Osteoblast (primary cell): ENCODE measurements around the gene CBX8. TPM values are rescaled to one million over a fixed set of nuclear protein-coding genes. Genes with fewer than 3 reads are reported as not detected.

ENCODE experiments used
- DNase-seq: peaks from one replicate; pipeline ENCODE4 v3.0.0; 2011; ENCODE audit warnings: low spot score, mixed read lengths; ENCODE audit not compliant: insufficient read length; ENCODE audit errors: missing footprints
- H2AFZ ChIP-seq: 2 replicates; pipeline ENCODE4 v1.6.0; 2011; ENCODE audit warnings: mild to moderate bottlenecking, low read length
- H3K27ac ChIP-seq: 2 replicates; pipeline ENCODE4 v1.5.1; 2011; ENCODE audit warnings: mild to moderate bottlenecking, low read depth, low read length, moderate library complexity
- H3K27me3 ChIP-seq: 2 replicates; pipeline ENCODE4 v1.6.0; 2012; ENCODE audit warnings: mild to moderate bottlenecking, control low read depth, inconsistent platforms, low read length, moderate library complexity; ENCODE audit not compliant: insufficient read depth
- H3K36me3 ChIP-seq: 2 replicates; pipeline ENCODE4 v1.5.1; 2011; ENCODE audit warnings: mild to moderate bottlenecking, low read length, control low read depth, moderate library complexity; ENCODE audit not compliant: insufficient read depth
- H3K4me1 ChIP-seq: 2 replicates; pipeline ENCODE4 v1.5.1; 2011; ENCODE audit warnings: mild to moderate bottlenecking, low read length, control low read depth, moderate library complexity; ENCODE audit not compliant: insufficient read depth
- H3K4me2 ChIP-seq: 2 replicates; pipeline ENCODE4 v1.6.0; 2011; ENCODE audit warnings: mild to moderate bottlenecking, low read length; ENCODE audit not compliant: insufficient read depth
- H3K4me3 ChIP-seq: fragments of 200-600 bp; sonication (generic); 3 replicates; pipeline ENCODE4 v1.5.1; 2012; ENCODE audit warnings: mild to moderate bottlenecking, low read length, inconsistent platforms; ENCODE audit not compliant: insufficient read depth
- H3K79me2 ChIP-seq: 2 replicates; pipeline ENCODE4 v1.6.0; 2012; ENCODE audit warnings: mild to moderate bottlenecking, low read length, control low read depth, inconsistent platforms; ENCODE audit not compliant: insufficient read depth
- H3K9me3 ChIP-seq: 2 replicates; pipeline ENCODE4 v1.5.1; 2011; ENCODE audit warnings: low read depth, low read length, control low read depth
- H4K20me1 ChIP-seq: 2 replicates; pipeline ENCODE4 v1.6.0; 2012; ENCODE audit warnings: mild to moderate bottlenecking, low read length, control low read depth; ENCODE audit not compliant: insufficient read depth
- total RNA-seq: library from RNA; depleted of rRNA; stranded (reverse); fragments of >200 nt; gene quantifications from 2 replicates; pipeline ENCODE4 v1.2.3, GENCODE V29; 2012
- TF ChIP-seq, protein P1 (sequence below): IDR thresholded peaks from 2 replicates; pipeline ENCODE4 v1.5.1; 2011; ENCODE audit warnings: mild to moderate bottlenecking, low read depth, low read length, moderate library complexity; ENCODE audit errors: extremely low read depth

CBX8 gene
- total RNA-seq, 1 donor = 3.3 TPM

DNA sequence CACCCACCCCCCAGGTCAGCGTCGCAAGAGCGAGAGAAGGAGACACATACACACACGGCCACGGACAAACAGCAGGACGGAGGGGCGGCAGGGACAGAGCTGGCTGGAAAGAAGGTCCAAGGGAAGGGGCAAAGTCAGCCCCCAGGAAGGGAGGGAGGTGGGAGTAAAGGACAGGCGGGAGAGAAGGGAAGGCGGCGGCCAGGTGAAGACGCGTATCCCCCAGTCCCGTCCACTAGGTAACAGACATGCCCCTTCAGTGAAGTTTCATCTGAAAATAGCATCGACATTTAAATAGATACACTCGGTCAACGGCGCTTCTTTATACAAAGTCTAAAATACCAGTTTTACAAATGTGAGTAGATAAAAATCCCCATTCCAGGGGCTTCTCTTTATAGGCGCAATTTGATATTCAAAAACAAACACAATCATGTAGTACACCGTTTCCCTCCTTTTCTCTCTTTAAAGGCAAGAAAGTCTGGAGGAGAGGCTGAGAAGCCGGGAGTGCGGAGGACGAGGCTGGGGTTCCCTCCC lies 4.5 kb downstream of the CBX8 start:
- Histone ChIP-seq H3K4me3 (no peak overlapping the region), H3K36me3 (no peaks in the 10 kb centered on the region)
- TF ChIP-seq, protein P1, sequence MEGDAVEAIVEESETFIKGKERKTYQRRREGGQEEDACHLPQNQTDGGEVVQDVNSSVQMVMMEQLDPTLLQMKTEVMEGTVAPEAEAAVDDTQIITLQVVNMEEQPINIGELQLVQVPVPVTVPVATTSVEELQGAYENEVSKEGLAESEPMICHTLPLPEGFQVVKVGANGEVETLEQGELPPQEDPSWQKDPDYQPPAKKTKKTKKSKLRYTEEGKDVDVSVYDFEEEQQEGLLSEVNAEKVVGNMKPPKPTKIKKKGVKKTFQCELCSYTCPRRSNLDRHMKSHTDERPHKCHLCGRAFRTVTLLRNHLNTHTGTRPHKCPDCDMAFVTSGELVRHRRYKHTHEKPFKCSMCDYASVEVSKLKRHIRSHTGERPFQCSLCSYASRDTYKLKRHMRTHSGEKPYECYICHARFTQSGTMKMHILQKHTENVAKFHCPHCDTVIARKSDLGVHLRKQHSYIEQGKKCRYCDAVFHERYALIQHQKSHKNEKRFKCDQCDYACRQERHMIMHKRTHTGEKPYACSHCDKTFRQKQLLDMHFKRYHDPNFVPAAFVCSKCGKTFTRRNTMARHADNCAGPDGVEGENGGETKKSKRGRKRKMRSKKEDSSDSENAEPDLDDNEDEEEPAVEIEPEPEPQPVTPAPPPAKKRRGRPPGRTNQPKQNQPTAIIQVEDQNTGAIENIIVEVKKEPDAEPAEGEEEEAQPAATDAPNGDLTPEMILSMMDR = no peak

DNA sequence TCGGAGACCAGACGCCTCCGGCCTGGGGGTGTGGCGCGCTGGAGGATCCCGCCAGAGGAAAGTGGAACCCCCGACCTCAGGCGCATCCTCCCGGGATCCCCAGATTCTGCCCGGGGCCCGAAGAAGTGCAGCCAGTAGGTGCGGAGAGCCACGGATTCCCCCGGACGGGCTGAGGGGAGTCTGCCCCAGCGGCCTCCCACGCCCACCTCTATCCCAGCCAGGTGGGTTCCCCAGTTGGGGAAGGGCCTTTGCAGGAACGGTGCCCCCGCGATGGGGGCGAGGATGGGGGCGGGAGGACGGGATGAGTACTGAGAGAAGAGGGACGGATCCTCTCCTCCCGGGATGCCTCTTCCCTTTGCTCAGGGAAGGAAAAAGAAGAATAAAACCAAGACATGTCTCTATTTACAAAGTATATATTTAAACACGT lies 5.1 kb downstream of the CBX8 start:
- Histone ChIP-seq H3K4me2 (no peak overlapping the region), H4K20me1 (peaks cover 6% of the 10 kb centered on the region), H3K9me3 (no peaks in the 10 kb centered on the region), H3K4me1 (peaks cover 5% of the 10 kb centered on the region), H2AFZ (no peak overlapping the region), H3K27ac (no peak overlapping the region), H3K4me3 (no peak overlapping the region), H3K79me2 (no peaks in the 10 kb centered on the region), H3K36me3 (no peaks in the 10 kb centered on the region), H3K27me3 (peaks cover 49% of the 10 kb centered on the region)
- TF ChIP-seq, protein P1 = no peak
- DNase-seq = no peak

More for the DNA sequence above, 4.5 kb downstream of the CBX8 start:
- no peak overlapping the region for H3K27ac ChIP-seq
- peaks cover 5% of the 10 kb centered on the region for H3K4me1 ChIP-seq
- no peaks in the 10 kb centered on the region for H3K79me2 ChIP-seq
- peak overlapping the region; percentile 68 for H3K4me2 ChIP-seq
- no peak overlapping the region for H2AFZ ChIP-seq
- DNase-seq = peak; percentile 89
- H3K9me3 ChIP-seq = no peaks in the 10 kb centered on the region
- H3K27me3 ChIP-seq = peaks cover 43% of the 10 kb centered on the region
- peaks cover 6% of the 10 kb centered on the region for H4K20me1 ChIP-seq

DNA sequence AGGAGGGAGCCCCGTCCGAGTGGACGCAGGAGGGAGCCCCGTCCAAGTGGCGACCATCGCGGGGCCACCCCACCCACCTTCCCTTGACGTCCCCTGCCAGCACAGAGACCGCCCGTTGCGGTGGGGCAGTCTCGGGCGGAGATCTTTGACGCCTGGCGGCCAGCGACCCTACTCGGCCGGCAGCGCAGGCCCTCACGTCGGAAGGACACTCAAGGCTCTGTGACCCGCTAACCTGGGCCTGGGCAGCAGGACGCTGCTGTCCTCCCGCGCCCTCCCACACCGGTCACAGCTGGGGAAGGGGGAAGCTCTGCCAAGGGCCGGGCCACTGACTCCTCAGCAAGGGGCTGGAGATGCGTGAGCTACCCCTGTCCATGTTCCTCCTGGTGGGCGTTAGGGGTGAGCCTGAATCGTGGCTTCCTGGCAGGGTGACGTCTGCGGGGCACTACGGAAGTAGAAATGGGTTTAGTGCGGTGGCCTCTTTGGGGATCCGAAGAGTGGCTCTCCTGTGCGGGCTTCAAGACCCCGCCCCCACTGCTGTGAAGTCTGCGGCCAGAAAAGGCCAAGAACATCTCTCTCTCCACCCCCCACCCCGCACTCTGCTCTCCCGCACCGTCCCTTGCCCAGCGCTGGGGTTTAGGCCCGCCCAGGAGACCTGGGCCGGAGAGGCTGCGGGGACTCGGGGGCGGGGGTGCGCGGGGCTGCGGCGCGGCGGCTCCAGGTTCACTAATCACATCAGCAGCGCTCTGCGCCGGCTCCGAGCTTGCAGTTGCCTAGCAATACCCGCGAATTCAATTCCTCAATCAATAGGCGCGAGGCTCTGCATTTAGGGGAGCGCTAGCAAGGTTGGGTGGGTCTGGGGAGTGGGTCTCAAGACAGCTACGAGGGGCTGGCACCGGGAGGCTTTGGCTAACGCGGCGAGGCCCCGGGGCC lies 5.8 kb downstream of the CBX8 start:
- no peak overlapping the region for H3K4me2 ChIP-seq

More for the DNA sequence above, 5.8 kb downstream of the CBX8 start:
- no peak for DNase-seq
- no peaks in the 10 kb centered on the region for H3K79me2 ChIP-seq
- peaks cover 49% of the 10 kb centered on the region for H3K27me3 ChIP-seq
- H3K4me1 ChIP-seq = peaks cover under 1% of the 10 kb centered on the region
- no peaks in the 10 kb centered on the region for H3K36me3 ChIP-seq
- peaks cover 5% of the 10 kb centered on the region for H4K20me1 ChIP-seq
- no peak overlapping the region for H2AFZ ChIP-seq
- no peak overlapping the region for H3K27ac ChIP-seq
- H3K4me3 ChIP-seq = no peak overlapping the region
- H3K9me3 ChIP-seq = no peaks in the 10 kb centered on the region
- TF ChIP-seq, protein P1 = no peak
